Measurements from ENCODE around the gene NGFR.

NGFR gene

GRCh38 chr17:49515196-49515770 lies 20.2 kb downstream of the NGFR start:
- no peak for DNase-seq (ENCODE audit: low spot score)

GRCh38 chr17:49516180-49516579 lies 21.1 kb downstream of the NGFR start:
- no peak for DNase-seq (ENCODE audit: low spot score)

- DNase-seq (ENCODE audit: low spot score): no peak
Measured at GRCh38 chr17:49518346-49519078, 23.4 kb downstream of the NGFR start.

- no peak for DNase-seq (ENCODE audit: low spot score)
Measured at GRCh38 chr17:49519781-49520180, 24.7 kb downstream of the NGFR start.

- no peak for DNase-seq (ENCODE audit: low spot score)
Measured at GRCh38 chr17:49520386-49521087, 25.4 kb downstream of the NGFR start.

- no peak for DNase-seq (ENCODE audit: low spot score)
Measured at GRCh38 chr17:49521088-49521450, 26.0 kb downstream of the NGFR start.

GRCh38 chr17:49521471-49522356 lies 26.6 kb downstream of the NGFR start:
- no peak for DNase-seq (ENCODE audit: low spot score)

- no peak for DNase-seq (ENCODE audit: low spot score)
Measured at GRCh38 chr17:49522357-49522890, 27.3 kb downstream of the NGFR start.

- DNase-seq (ENCODE audit: low spot score): no peak
Measured at GRCh38 chr17:49523196-49523595, 28.1 kb downstream of the NGFR start.

- no peak for DNase-seq (ENCODE audit: low spot score)
Measured at GRCh38 chr17:49523706-49524472, 28.8 kb downstream of the NGFR start.

GRCh38 chr17:49524473-49525359 lies 29.6 kb downstream of the NGFR start:
- no peak for DNase-seq (ENCODE audit: low spot score)

- DNase-seq (ENCODE audit: low spot score): no peak
Measured at GRCh38 chr17:49525831-49526741, 31.0 kb downstream of the NGFR start.

- DNase-seq (ENCODE audit: low spot score): no peak
Measured at GRCh38 chr17:49527927-49528651, 33.0 kb downstream of the NGFR start.

GRCh38 chr17:49528966-49529365 lies 33.9 kb downstream of the NGFR start:
- no peak for DNase-seq (ENCODE audit: low spot score)

- no peak for DNase-seq (ENCODE audit: low spot score)
Measured at GRCh38 chr17:49530118-49530517, 35.0 kb downstream of the NGFR start.

- DNase-seq (ENCODE audit: low spot score): no peak
Measured at GRCh38 chr17:49543860-49544259, 48.8 kb downstream of the NGFR start.

- no peak for DNase-seq (ENCODE audit: low spot score)
Measured at GRCh38 chr17:49545007-49545660, 50.0 kb downstream of the NGFR start.
